Right kidney (tissue), 1 donor: ENCODE data around the gene ESRRG.

Experiments used
- DNase-seq: peaks from one replicate; pipeline ENCODE4 v3.0.0-alpha.2; 2016

The ESRRG gene

DNA sequence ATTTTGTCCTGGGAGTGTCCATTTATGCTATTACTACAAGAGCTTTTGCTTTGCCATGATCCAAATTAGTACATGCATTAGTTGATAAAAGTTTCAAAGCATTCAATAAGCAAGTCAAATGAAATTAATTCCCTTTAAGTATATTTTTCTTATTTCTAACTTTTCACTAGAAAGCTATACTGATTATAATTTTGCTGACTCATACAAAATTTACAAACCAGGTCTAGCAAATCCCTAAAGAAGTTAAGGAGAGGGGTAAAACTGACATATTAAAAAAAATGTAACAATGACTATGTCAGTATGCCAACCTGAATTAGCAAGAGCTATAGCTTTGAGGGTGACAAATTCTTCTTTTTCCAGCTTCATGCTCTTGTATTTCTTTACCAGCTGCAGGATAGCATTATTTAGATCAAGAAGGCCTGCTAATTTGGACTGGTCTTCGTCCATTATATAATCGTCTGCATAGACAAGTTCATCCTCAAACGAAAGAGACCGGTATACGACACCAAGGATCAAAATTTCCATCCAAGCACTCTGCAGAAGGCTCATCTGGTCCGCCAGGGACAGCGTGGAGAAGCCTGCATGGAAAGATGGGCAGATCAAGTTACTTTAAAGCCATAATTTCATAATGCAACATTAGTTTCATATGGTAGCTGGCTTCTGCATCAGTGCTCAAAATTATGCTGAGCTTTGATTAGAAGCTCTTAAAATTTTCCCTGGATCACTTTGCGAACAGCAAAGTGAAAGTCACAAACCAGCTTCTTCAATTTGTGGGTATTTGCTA, 204.2 kb downstream of the ESRRG start:
- DNase-seq: no peak

- DNase-seq: no peak
Measured at GRCh38 chr1:216502528-216503162, 220.6 kb downstream of the ESRRG start.

DNA sequence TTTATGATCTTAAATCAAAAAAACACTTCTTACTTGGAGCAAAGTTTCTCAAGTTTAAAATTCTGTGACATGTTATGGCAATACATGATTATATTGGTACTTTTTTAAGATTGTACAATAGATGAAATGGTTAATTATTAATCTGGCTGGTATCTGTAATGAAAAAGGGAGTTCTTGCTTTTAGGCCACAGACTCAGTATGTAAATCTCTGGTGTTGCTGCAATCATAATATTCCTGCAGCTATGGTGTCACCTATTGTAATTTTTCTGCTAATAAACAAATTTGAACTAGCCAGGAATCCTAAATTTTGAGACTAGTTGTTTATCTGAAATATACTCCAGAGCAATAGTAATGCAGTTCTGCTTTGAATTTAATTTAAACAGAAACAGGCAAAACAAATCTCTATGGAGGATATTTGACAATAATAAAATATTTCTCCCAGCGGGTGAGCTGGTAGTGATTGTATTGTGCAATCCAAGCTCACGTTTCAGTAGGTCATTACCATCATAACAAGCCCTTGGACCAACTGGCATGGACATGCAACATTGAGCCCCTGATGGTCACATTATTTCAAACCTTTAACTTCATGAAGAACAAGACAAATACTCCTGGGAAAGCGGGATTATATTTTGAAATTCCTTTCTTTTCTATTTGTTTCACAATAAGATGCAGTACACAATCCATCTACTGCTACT, 222.8 kb downstream of the ESRRG start:
- no peak for DNase-seq

GRCh38 chr1:216499581-216500272, 223.5 kb downstream of the ESRRG start:
- no peak for DNase-seq

- DNase-seq: no peak
Measured at GRCh38 chr1:216498277-216498676, 225.0 kb downstream of the ESRRG start.

GRCh38 chr1:216485042-216485441, 238.2 kb downstream of the ESRRG start:
- no peak for DNase-seq

- no peak for DNase-seq
Measured at GRCh38 chr1:216483672-216484401, 239.4 kb downstream of the ESRRG start.

GRCh38 chr1:216482620-216483019, 240.6 kb downstream of the ESRRG start:
- no peak for DNase-seq

DNA sequence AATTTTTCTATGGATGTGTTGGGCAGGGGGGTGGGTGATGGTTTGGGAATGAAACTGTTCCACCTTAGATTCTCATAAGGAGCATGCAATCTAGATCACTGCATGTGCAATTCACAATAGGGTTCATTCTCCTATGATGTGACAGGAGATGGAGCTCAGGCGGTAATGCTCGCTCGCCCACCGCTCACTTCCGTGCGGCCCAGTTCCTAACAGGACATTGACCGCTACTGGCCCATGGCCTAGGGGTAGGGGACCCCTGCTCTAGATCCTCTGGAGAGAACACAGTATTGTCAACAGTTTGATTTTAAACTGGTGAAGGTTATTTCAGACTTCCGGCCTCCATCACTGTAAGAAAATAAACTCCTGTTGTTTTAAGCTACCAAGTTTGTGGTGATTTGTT, 245.0 kb downstream of the ESRRG start:
- no peak for DNase-seq

- no peak for DNase-seq
Measured at GRCh38 chr1:216476341-216476740, 246.9 kb downstream of the ESRRG start.

- no peak for DNase-seq
Measured at GRCh38 chr1:216475659-216476276, 247.5 kb downstream of the ESRRG start.

DNA sequence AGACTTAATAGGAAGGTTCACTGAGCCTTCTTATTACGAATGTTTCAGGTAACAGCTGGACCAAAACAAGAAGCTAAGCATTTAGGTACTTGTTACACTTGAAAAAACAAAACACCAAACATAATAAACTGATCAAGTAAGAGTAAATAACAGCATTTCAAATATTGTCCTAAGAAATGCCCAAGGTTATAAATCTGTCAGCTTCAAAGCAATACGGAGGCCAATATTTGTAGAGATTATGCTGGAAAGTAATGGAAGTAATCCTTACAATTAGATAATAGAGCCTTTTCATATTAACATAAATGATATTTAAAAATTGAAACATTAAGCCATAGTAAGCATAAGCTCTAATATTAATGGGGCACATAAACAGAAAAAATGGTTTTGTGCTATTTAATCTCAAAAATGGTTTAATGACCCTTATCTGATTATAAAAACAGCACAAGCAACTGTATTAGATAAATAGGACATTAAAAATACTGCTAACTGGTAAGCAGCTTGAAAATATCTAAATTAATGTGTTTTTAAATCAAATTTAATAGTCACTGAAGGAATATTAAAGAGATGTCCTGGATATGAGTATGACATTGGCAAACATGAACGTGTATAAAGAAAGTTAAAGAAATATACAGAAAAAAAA, 256.9 kb downstream of the ESRRG start:
- no peak for DNase-seq

DNA sequence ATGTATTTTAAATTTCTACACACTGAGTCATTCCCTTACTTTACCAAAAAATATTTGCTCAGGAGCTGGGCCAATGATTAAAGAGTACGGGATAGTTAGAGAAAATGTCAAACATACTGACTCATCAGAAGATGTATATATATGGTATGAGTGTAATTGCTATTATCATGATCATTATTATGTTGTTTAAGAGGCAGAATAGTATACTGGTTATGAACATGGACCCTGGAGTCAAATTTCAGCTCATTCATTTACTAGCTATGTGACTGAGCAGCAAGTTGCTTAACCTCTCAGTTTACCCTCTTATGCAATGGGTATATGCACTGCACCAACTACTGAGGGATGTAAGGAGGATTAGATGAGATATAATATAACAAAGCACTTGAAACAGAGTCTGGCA, 258.7 kb downstream of the ESRRG start:
- no peak for DNase-seq

DNA sequence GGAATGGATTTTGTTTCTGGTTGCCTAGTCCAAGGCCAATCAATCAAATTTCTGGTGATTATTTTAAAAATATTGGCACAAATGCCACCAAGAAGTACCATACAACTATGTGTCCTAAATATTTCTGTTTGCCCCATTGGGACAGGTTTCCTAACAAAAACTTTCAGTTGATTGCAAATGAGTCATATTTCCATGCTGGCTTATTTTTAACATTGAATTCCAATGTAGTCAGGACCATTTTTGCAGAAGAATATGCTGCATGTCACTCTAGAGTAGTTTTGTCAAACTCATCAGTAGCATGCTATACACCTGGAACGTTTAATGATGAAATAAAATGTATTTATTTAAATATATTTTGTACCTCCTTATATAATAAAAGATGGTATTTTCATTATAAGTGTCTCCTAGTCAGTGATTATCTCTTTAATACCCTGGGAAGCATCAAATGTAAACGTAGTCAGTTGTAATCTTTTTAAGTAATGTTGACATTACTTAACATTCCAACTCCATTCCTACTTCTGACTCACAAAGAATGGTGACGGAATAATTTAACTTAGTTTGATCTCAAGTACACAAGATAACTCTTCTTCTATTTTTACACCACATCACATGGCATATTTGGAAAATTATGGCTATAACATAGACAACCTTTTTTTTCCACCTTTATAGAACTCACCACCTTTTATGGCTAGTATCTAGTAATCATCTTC, 261.0 kb downstream of the ESRRG start:
- no peak for DNase-seq

DNA sequence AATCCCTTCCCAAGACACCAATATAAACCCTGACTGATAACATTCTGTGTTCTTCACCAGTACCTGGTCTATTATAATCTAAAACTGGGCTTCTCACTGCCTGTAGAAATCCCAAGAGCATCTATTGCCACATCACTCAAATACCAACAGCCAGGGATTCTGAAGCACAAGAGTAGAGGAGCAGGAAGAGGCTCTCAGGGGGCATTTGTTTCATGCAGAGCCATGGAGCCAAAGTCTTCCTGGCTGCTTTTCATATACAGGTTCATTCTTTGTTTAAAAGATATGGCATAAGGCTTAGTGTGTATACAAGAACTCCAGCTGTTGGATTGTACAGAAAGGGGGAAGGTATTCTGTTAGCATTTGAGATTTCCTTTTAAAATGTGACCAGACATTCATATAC, 261.8 kb downstream of the ESRRG start:
- no peak for DNase-seq

DNA sequence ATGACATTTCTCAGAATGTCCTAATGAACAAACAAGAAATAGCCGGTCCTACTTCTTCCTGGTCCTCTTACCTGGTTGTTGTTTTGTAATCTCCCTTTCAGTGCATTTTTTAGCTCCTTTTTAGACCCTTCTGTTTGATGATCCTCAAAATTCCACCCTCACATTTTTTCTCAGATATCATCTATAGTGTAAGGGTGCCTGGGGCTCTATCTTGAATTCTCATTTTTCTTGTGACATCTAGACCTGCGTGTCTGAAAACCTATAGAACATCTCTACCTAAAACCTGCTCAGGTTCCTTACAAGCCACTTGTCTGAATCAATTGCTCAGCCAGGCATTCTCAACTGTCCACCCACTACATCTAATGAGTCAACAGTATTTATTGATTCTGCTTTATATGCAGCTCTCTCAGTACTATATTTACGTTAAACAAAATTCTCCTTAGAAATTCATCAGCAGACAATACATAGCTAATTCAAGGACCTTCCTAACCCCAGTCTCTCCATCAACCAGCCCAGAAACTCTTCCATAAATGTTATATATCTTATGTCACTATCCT, 263.5 kb downstream of the ESRRG start:
- DNase-seq: no peak

DNA sequence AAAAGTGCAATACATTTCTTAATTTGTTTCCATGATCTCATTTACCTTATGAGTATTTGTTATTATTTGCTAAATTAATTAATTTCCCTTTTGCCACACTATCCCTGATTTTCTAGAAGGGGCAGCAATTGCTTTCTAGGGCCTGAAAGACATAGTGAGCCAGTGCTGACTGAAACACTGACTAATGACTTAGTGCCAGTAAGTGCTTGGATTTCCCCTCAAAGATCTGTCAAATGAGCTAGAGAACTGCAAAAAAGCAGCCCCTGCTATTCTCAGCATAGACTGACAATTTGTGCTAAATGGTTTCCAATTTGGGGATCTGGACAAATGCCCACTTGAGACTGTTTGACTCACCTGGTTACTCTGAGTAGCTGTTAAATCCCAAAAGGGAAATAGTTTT, 264.4 kb downstream of the ESRRG start:
- DNase-seq: no peak

DNA sequence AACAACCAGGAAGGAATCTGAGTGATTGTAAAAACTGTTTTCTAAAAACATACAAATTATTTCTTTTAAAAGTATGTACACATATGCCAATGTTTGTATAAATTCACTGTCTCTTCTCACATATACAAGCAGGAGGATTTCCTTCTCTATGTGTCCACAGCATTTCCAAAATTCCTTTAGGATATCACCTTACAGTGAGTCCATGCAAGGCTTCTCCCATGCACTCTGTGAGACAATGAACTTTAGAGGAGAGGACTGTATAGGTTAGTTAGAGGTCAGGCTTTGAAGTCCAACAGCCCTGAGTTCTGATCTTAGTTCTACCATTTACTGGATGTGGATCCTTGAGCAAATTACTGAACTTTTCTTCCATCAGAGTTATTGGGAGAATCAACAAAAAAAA, 265.9 kb downstream of the ESRRG start:
- DNase-seq: no peak

GRCh38 chr1:216456682-216457081, 266.5 kb downstream of the ESRRG start:
- no peak for DNase-seq

DNA sequence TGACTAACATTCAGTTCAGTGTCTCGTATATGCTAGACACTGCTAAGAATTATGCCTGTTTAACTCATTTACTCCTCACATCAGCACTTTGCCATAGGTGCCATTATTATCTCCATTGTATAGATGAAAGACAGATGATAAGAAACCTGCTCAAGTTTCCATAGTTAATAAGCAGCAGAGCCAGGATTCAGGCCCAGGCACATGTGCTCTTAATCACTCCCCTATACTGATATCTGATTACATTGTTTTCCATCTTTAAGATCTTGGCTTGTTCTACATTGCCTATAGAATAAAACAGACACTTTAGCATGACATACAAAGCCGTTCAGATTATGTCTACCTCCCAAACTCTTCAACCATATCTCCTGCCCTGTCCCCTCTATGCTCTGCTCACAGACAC, 269.5 kb downstream of the ESRRG start:
- DNase-seq: no peak
